GM23338 (cell line): Measurements from ENCODE around the gene JPH3. TPM values are rescaled to one million over a fixed set of nuclear protein-coding genes. Genes with fewer than 3 reads are reported as not detected.

ENCODE experiments used
- ATAC-seq: fragments of 200-7000 bp; cut with Tn5 transposase; 3 replicates; pipeline ENCODE4 v1.9.1; 2020
- DNase-seq: peaks from one replicate; pipeline ENCODE4 v3.0.0-alpha.2; 2015; ENCODE audit warnings: low spot score
- H2AFZ ChIP-seq: fragments of 200-600 bp; sonication (generic); 2 replicates; pipeline ENCODE4 v1.8.0; 2016; ENCODE audit warnings: antibody characterized with exemption, mild to moderate bottlenecking, moderate library complexity
- H3F3A ChIP-seq: fragments of 200-600 bp; sonication (generic); replicated peaks from 2 replicates; pipeline ENCODE4 v1.8.0; 2017; ENCODE audit warnings: antibody characterized with exemption, mixed run types, low read depth
- H3K27ac ChIP-seq: fragments of 200-600 bp; sonication (generic); 2 replicates; pipeline ENCODE4 v1.6.1; 2016; ENCODE audit warnings: low read depth
- H3K27me3 ChIP-seq: fragments of 200-600 bp; sonication (generic); 2 replicates; pipeline ENCODE4 v1.8.0; 2016; ENCODE audit warnings: mild to moderate bottlenecking, mixed run types, moderate library complexity; ENCODE audit not compliant: insufficient read depth
- H3K36me3 ChIP-seq: fragments of 200-600 bp; sonication (generic); 2 replicates; pipeline ENCODE4 v1.8.0; 2016; ENCODE audit warnings: mild to moderate bottlenecking; ENCODE audit not compliant: insufficient read depth
- H3K4me1 ChIP-seq: fragments of 200-600 bp; sonication (generic); 2 replicates; pipeline ENCODE4 v1.8.0; 2016; ENCODE audit warnings: mild to moderate bottlenecking, moderate library complexity; ENCODE audit not compliant: insufficient read depth
- H3K4me2 ChIP-seq: fragments of 200-600 bp; sonication (generic); 2 replicates; pipeline ENCODE4 v1.7.1; 2017; ENCODE audit warnings: mixed run types
- H3K4me3 ChIP-seq: fragments of 200-600 bp; sonication (generic); 2 replicates; pipeline ENCODE4 v1.6.1; 2016; ENCODE audit warnings: mixed run types
- H3K79me2 ChIP-seq: fragments of 200-600 bp; sonication (generic); replicated peaks from 2 replicates; pipeline ENCODE4 v1.8.0; 2017; ENCODE audit warnings: mild to moderate bottlenecking; ENCODE audit not compliant: insufficient read depth
- H3K9me2 ChIP-seq: fragments of 200-600 bp; sonication (generic); 2 replicates; pipeline ENCODE4 v1.8.0; 2017; ENCODE audit not compliant: insufficient read depth
- H4K20me1 ChIP-seq: fragments of 200-600 bp; sonication (generic); replicated peaks from 2 replicates; pipeline ENCODE4 v1.8.0; 2017; ENCODE audit warnings: mild to moderate bottlenecking; ENCODE audit not compliant: insufficient read depth
- H3K27ac Mint-ChIP-seq: 2 replicates; pipeline ENCODE4 v1.8.0; 2020; ENCODE audit warnings: inconsistent platforms, mild to moderate bottlenecking, moderate library complexity, mixed read lengths
- H3K27me3 Mint-ChIP-seq: 3 replicates; pipeline ENCODE4 v1.8.0; 2022; ENCODE audit warnings: low read depth, mild to moderate bottlenecking, moderate library complexity, mixed read lengths, inconsistent platforms; ENCODE audit not compliant: insufficient read depth, poor library complexity
- H3K36me3 Mint-ChIP-seq: 3 replicates; pipeline ENCODE4 v1.8.0; 2021; ENCODE audit warnings: low read depth, mild to moderate bottlenecking, inconsistent platforms, moderate library complexity, mixed read lengths
- H3K4me1 Mint-ChIP-seq: 3 replicates; pipeline ENCODE4 v1.8.0; 2020; ENCODE audit warnings: mild to moderate bottlenecking, inconsistent platforms, mixed read lengths
- H3K4me3 Mint-ChIP-seq: 3 replicates; pipeline ENCODE4 v1.8.0; 2021; ENCODE audit warnings: moderate library complexity, mild to moderate bottlenecking, inconsistent platforms, mixed read lengths
- H3K9me3 Mint-ChIP-seq: 3 replicates; pipeline ENCODE4 v1.8.0; 2020; ENCODE audit warnings: moderate library complexity, mild to moderate bottlenecking, inconsistent platforms, mixed read lengths
- CREB1 ChIP-seq: fragments of 250-450 bp; sonication (Bioruptor Pico); IDR thresholded peaks from 2 replicates; pipeline ENCODE4 v1.5.0; 2020; ENCODE audit warnings: low read depth, mild to moderate bottlenecking, moderate library complexity
- EZH2 ChIP-seq: fragments of 200-600 bp; sonication (generic); IDR thresholded peaks from one replicate; pipeline ENCODE4 v1.8.0; 2017; ENCODE audit warnings: antibody characterized with exemption, mild to moderate bottlenecking, low read depth; ENCODE audit not compliant: unreplicated experiment
- EZH2phosphoT487 ChIP-seq: fragments of 200-600 bp; sonication (generic); IDR thresholded peaks from one replicate; pipeline ENCODE4 v1.8.1; 2018; ENCODE audit warnings: antibody characterized with exemption; ENCODE audit not compliant: unreplicated experiment
- JUNB ChIP-seq: IDR thresholded peaks from one replicate; pipeline ENCODE4 v1.6.1; 2016; ENCODE audit warnings: antibody characterized with exemption; ENCODE audit not compliant: unreplicated experiment
- NANOG ChIP-seq: IDR thresholded peaks from 2 replicates; pipeline ENCODE4 v1.6.1; 2016; ENCODE audit warnings: antibody characterized with exemption, borderline replicate concordance
- POLR2AphosphoS5 ChIP-seq: IDR thresholded peaks from 2 replicates; pipeline ENCODE4 v1.6.1; 2016; ENCODE audit warnings: antibody characterized with exemption, low read depth
- STAT1 ChIP-seq: IDR thresholded peaks from one replicate; pipeline ENCODE4 v1.6.1; 2016; ENCODE audit warnings: antibody characterized with exemption; ENCODE audit not compliant: unreplicated experiment
- ZNF114 ChIP-seq: fragments of 250-450 bp; sonication (Bioruptor Pico); IDR thresholded peaks from 2 replicates; pipeline ENCODE4 v1.5.0; 2020; ENCODE audit warnings: mild to moderate bottlenecking, moderate library complexity
- ZNF331 ChIP-seq: fragments of 250-450 bp; sonication (Bioruptor Pico); IDR thresholded peaks from 2 replicates; pipeline ENCODE4 v1.5.0; 2020; ENCODE audit warnings: low read depth, mild to moderate bottlenecking, moderate library complexity
- polyA plus RNA-seq: library from polyadenylated mRNA; unstranded; fragments of >200 nt; fragmentation: Nextera tagmentation; extraction: Ambion mirVana; gene quantifications from 2 replicates; pipeline ENCODE4 v1.2.1, GENCODE V29; 2016
- total RNA-seq: library from RNA; depleted of rRNA; stranded (reverse); fragments of >200 nt; shearing (Covaris generic); gene quantifications from 2 replicates; pipeline ENCODE4 v1.2.3, GENCODE V29; 2014
- TF ChIP-seq, protein P1 (sequence below), 2 experiments: fragments of 200-600 bp in 1 of 2; sonication (generic) in 1 of 2; conservative IDR thresholded peaks; 2 replicates each; pipeline versions ENCODE4 v1.5.1 to v1.6.1; 2016 to 2017; ENCODE audit warnings: antibody characterized with exemption in 2 of 2, low read depth in 2 of 2, mild to moderate bottlenecking in 2 of 2, moderate library complexity in 1 of 2
- TF ChIP-seq, protein P2 (sequence below): fragments of 250-450 bp; sonication (Bioruptor Pico); IDR thresholded peaks from 2 replicates; pipeline ENCODE4 v1.5.0; 2020; ENCODE audit warnings: mild to moderate bottlenecking, moderate library complexity
- TF ChIP-seq, protein P3 (sequence below): IDR thresholded peaks from 2 replicates; pipeline ENCODE4 v1.6.1; 2016; ENCODE audit warnings: antibody characterized with exemption
- TF ChIP-seq, protein P4 (sequence below): IDR thresholded peaks from one replicate; pipeline ENCODE4 v1.6.1; 2018; ENCODE audit warnings: antibody characterized with exemption; ENCODE audit not compliant: unreplicated experiment

JPH3 gene
- total and polyA plus RNA-seq, 2 experiments from 2014 or later = 8.4 to 38.3 TPM

DNA sequence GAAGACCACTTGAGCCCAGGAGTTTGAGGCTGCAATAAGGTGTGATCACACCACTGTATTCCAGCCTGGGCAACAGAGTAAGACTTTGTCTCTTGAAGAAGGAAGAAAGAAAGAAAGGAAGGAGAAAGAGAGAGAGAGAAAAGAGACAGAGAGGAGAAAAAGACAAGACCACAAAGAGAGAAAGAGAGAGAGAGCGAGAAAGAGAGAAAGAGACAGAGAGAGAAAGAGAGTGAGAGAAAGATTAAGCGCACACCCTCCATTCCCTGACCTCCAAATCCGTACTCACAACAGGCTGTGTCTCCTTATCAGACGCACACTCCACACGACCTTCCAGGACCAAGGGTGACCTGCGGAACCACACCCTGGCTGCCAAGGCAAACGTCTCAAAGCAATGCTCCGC, 143.9 kb downstream of the JPH3 start:
- no peak overlapping the region for H3K4me3 Mint-ChIP-seq
- H3K27ac Mint-ChIP-seq = no peak overlapping the region
- DNase-seq (no peak), ATAC-seq (no peak)
- H3K27ac ChIP-seq = no peak overlapping the region
- H3K36me3 Mint-ChIP-seq = peaks cover 88% of the 10 kb centered on the region
- H3K4me1 ChIP-seq = no peaks in the 10 kb centered on the region
- no peak overlapping the region for H3K4me2 ChIP-seq
- no peak for TF ChIP-seq NANOG
- TF ChIP-seq CREB1 = no peak
- no peak for TF ChIP-seq ZNF114 (CRISPR knock-in tag)
- TF ChIP-seq, protein P1, sequence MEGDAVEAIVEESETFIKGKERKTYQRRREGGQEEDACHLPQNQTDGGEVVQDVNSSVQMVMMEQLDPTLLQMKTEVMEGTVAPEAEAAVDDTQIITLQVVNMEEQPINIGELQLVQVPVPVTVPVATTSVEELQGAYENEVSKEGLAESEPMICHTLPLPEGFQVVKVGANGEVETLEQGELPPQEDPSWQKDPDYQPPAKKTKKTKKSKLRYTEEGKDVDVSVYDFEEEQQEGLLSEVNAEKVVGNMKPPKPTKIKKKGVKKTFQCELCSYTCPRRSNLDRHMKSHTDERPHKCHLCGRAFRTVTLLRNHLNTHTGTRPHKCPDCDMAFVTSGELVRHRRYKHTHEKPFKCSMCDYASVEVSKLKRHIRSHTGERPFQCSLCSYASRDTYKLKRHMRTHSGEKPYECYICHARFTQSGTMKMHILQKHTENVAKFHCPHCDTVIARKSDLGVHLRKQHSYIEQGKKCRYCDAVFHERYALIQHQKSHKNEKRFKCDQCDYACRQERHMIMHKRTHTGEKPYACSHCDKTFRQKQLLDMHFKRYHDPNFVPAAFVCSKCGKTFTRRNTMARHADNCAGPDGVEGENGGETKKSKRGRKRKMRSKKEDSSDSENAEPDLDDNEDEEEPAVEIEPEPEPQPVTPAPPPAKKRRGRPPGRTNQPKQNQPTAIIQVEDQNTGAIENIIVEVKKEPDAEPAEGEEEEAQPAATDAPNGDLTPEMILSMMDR (conservative IDR thresholded peaks at IDR 0.05; ENCODE audit: low read depth in 2 of 2) = no peak
- no peak for TF ChIP-seq EZH2
- no peak for TF ChIP-seq POLR2AphosphoS5
- TF ChIP-seq EZH2phosphoT487 = no peak
- TF ChIP-seq, protein P2, sequence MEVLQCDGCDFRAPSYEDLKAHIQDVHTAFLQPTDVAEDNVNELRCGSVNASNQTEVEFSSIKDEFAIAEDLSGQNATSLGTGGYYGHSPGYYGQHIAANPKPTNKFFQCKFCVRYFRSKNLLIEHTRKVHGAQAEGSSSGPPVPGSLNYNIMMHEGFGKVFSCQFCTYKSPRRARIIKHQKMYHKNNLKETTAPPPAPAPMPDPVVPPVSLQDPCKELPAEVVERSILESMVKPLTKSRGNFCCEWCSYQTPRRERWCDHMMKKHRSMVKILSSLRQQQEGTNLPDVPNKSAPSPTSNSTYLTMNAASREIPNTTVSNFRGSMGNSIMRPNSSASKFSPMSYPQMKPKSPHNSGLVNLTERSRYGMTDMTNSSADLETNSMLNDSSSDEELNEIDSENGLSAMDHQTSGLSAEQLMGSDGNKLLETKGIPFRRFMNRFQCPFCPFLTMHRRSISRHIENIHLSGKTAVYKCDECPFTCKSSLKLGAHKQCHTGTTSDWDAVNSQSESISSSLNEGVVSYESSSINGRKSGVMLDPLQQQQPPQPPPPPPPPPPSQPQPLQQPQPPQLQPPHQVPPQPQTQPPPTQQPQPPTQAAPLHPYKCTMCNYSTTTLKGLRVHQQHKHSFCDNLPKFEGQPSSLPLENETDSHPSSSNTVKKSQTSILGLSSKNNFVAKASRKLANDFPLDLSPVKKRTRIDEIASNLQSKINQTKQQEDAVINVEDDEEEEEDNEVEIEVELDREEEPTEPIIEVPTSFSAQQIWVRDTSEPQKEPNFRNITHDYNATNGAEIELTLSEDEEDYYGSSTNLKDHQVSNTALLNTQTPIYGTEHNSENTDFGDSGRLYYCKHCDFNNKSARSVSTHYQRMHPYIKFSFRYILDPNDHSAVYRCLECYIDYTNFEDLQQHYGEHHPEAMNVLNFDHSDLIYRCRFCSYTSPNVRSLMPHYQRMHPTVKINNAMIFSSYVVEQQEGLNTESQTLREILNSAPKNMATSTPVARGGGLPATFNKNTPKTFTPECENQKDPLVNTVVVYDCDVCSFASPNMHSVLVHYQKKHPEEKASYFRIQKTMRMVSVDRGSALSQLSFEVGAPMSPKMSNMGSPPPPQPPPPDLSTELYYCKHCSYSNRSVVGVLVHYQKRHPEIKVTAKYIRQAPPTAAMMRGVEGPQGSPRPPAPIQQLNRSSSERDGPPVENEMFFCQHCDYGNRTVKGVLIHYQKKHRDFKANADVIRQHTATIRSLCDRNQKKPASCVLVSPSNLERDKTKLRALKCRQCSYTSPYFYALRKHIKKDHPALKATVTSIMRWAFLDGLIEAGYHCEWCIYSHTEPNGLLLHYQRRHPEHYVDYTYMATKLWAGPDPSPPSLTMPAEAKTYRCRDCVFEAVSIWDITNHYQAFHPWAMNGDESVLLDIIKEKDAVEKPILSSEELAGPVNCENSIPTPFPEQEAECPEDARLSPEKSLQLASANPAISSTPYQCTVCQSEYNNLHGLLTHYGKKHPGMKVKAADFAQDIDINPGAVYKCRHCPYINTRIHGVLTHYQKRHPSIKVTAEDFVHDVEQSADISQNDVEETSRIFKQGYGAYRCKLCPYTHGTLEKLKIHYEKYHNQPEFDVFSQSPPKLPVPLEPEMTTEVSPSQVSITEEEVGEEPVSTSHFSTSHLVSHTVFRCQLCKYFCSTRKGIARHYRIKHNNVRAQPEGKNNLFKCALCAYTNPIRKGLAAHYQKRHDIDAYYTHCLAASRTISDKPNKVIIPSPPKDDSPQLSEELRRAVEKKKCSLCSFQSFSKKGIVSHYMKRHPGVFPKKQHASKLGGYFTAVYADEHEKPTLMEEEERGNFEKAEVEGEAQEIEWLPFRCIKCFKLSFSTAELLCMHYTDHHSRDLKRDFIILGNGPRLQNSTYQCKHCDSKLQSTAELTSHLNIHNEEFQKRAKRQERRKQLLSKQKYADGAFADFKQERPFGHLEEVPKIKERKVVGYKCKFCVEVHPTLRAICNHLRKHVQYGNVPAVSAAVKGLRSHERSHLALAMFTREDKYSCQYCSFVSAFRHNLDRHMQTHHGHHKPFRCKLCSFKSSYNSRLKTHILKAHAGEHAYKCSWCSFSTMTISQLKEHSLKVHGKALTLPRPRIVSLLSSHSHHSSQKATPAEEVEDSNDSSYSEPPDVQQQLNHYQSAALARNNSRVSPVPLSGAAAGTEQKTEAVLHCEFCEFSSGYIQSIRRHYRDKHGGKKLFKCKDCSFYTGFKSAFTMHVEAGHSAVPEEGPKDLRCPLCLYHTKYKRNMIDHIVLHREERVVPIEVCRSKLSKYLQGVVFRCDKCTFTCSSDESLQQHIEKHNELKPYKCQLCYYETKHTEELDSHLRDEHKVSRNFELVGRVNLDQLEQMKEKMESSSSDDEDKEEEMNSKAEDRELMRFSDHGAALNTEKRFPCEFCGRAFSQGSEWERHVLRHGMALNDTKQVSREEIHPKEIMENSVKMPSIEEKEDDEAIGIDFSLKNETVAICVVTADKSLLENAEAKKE (CRISPR knock-in tag) = no peak
- no peak for TF ChIP-seq STAT1
- no peak for TF ChIP-seq ZNF331 (CRISPR knock-in tag)
- TF ChIP-seq, protein P3, sequence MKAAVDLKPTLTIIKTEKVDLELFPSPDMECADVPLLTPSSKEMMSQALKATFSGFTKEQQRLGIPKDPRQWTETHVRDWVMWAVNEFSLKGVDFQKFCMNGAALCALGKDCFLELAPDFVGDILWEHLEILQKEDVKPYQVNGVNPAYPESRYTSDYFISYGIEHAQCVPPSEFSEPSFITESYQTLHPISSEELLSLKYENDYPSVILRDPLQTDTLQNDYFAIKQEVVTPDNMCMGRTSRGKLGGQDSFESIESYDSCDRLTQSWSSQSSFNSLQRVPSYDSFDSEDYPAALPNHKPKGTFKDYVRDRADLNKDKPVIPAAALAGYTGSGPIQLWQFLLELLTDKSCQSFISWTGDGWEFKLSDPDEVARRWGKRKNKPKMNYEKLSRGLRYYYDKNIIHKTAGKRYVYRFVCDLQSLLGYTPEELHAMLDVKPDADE = no peak
- TF ChIP-seq, protein P4, sequence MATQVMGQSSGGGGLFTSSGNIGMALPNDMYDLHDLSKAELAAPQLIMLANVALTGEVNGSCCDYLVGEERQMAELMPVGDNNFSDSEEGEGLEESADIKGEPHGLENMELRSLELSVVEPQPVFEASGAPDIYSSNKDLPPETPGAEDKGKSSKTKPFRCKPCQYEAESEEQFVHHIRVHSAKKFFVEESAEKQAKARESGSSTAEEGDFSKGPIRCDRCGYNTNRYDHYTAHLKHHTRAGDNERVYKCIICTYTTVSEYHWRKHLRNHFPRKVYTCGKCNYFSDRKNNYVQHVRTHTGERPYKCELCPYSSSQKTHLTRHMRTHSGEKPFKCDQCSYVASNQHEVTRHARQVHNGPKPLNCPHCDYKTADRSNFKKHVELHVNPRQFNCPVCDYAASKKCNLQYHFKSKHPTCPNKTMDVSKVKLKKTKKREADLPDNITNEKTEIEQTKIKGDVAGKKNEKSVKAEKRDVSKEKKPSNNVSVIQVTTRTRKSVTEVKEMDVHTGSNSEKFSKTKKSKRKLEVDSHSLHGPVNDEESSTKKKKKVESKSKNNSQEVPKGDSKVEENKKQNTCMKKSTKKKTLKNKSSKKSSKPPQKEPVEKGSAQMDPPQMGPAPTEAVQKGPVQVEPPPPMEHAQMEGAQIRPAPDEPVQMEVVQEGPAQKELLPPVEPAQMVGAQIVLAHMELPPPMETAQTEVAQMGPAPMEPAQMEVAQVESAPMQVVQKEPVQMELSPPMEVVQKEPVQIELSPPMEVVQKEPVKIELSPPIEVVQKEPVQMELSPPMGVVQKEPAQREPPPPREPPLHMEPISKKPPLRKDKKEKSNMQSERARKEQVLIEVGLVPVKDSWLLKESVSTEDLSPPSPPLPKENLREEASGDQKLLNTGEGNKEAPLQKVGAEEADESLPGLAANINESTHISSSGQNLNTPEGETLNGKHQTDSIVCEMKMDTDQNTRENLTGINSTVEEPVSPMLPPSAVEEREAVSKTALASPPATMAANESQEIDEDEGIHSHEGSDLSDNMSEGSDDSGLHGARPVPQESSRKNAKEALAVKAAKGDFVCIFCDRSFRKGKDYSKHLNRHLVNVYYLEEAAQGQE = no peak
- TF ChIP-seq JUNB = no peak
- no peaks in the 10 kb centered on the region for H3K27me3 Mint-ChIP-seq
- H3K9me2 ChIP-seq = no peaks in the 10 kb centered on the region
- H3K27me3 ChIP-seq = no peaks in the 10 kb centered on the region
- H2AFZ ChIP-seq = no peak overlapping the region
- no peak overlapping the region for H3K4me3 ChIP-seq
- H4K20me1 ChIP-seq = peaks cover 30% of the 10 kb centered on the region
- no peaks in the 10 kb centered on the region for H3F3A ChIP-seq
- peaks cover 40% of the 10 kb centered on the region for H3K36me3 ChIP-seq
- no peaks in the 10 kb centered on the region for H3K4me1 Mint-ChIP-seq
- H3K79me2 ChIP-seq = peaks cover 84% of the 10 kb centered on the region
- H3K9me3 Mint-ChIP-seq = 0 out of 3 replicates have a peak, but pooled peaks cover 3% of the 10 kb centered on the region
